ENCODE results near the gene ZNF385B.

Gene ZNF385B

GRCh38 chr2:179595284-179595683 lies 266.1 kb downstream of the ZNF385B start:
- no peak overlapping the region for H3K4me3 ChIP-seq (replicated peaks; ENCODE audit: insufficient read depth, low read length)
- DNase-seq (ENCODE audit: low read depth in 1 of 2, low spot score in 1 of 2), result no peak
- H3K27ac ChIP-seq (replicated peaks), result no peak overlapping the region
- no peaks in the 10 kb centered on the region for H3K27me3 ChIP-seq (ENCODE audit: insufficient read depth, poor library complexity, severe bottlenecking)
- TF ChIP-seq GABPA (IDR thresholded peaks at IDR 0.05; ENCODE audit: low read depth), result no peak
- TF ChIP-seq CTCF (IDR thresholded peaks at IDR 0.05; ENCODE audit: insufficient read depth, low read length), result no peak
- no peak for TF ChIP-seq POLR2AphosphoS5 (IDR thresholded peaks at IDR 0.05; ENCODE audit: low read depth)
- no peak for TF ChIP-seq SPI1 (IDR thresholded peaks at IDR 0.05; ENCODE audit: borderline replicate concordance, low read depth)
- TF ChIP-seq REST (IDR thresholded peaks at IDR 0.05; ENCODE audit: insufficient replicate concordance, low read depth), result no peak

- no peak for TF ChIP-seq REST (IDR thresholded peaks at IDR 0.05; ENCODE audit: insufficient replicate concordance, low read depth)
- no peak for TF ChIP-seq POLR2AphosphoS5 (IDR thresholded peaks at IDR 0.05; ENCODE audit: low read depth)
- TF ChIP-seq GABPA (IDR thresholded peaks at IDR 0.05; ENCODE audit: low read depth), result no peak
- no peak for TF ChIP-seq SPI1 (IDR thresholded peaks at IDR 0.05; ENCODE audit: borderline replicate concordance, low read depth)
- no peak for TF ChIP-seq CTCF (IDR thresholded peaks at IDR 0.05; ENCODE audit: insufficient read depth, low read length)
- H3K27me3 ChIP-seq (ENCODE audit: insufficient read depth, poor library complexity, severe bottlenecking), result no peaks in the 10 kb centered on the region
- H3K4me3 ChIP-seq (replicated peaks; ENCODE audit: insufficient read depth, low read length), result no peak overlapping the region
- DNase-seq (ENCODE audit: low read depth in 1 of 2, low spot score in 1 of 2), result no peak
- H3K27ac ChIP-seq (replicated peaks), result no peak overlapping the region
Measured at GRCh38 chr2:179594268-179595112, 266.9 kb downstream of the ZNF385B start.

GRCh38 chr2:179593323-179593722 lies 268.1 kb downstream of the ZNF385B start:
- no peaks in the 10 kb centered on the region for H3K27me3 ChIP-seq (ENCODE audit: insufficient read depth, poor library complexity, severe bottlenecking)
- H3K27ac ChIP-seq (replicated peaks), result no peak overlapping the region
- no peak for DNase-seq (ENCODE audit: low read depth in 1 of 2, low spot score in 1 of 2)
- TF ChIP-seq GABPA (IDR thresholded peaks at IDR 0.05; ENCODE audit: low read depth), result no peak
- TF ChIP-seq CTCF (IDR thresholded peaks at IDR 0.05; ENCODE audit: insufficient read depth, low read length), result no peak
- no peak for TF ChIP-seq REST (IDR thresholded peaks at IDR 0.05; ENCODE audit: insufficient replicate concordance, low read depth)
- TF ChIP-seq SPI1 (IDR thresholded peaks at IDR 0.05; ENCODE audit: borderline replicate concordance, low read depth), result no peak
- no peak for TF ChIP-seq POLR2AphosphoS5 (IDR thresholded peaks at IDR 0.05; ENCODE audit: low read depth)
- no peak overlapping the region for H3K4me3 ChIP-seq (replicated peaks; ENCODE audit: insufficient read depth, low read length)
